CD4-positive, alpha-beta T cell treated with Interleukin-15 for 1 hour (primary cell): ENCODE results near the gene IDH3A.

Source experiments
- DNase-seq: peaks from one replicate; pipeline ENCODE4 v3.0.0-alpha.2; 2020

IDH3A gene

DNA sequence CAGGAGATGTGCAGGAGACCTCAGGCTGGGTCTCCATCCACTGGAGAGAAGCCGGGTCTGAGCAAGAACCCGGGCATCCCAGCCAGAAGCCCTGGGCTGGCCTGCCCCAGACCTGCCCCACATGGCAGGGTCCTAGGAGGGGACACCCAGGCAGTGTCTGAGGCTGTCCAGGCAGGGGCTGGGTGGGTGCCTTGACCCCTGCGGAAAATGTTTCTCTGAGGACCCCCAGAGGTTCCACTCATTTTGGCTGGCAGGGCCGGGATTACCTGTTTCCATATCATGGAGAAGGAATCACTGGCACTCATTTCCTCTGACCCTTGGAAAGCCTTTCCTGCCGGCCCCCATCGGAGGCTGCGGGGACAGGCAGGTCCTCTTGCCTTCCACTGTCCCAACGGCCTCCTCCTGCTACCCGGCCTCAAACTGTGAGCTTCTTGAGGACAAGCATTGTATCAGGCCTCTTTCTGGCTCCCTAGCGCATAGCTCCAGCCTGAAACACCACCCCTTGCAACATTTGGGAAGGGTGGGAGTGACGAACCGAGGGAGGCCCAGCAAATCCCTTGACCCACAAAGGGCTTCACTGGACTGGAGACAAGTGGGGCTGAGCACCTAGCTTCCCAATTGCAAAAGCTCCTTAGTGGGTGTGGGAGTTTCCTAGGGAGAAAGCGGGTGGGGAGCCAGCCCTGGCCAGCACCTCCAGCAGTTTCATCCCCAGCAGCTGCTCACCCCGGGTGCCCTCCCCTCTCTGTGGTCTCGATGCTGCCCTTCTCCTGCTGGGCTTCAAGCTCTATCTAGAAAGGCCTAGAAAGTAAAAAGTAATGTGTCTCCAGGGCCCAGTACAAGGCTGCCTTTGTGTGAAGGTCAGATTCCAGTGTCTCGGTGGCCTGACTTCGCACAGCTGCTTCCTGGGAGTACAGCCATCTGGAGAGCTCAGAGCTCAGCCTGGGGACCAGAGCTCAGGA is 55.5 kb downstream of the IDH3A start:
- no peak for DNase-seq

DNA sequence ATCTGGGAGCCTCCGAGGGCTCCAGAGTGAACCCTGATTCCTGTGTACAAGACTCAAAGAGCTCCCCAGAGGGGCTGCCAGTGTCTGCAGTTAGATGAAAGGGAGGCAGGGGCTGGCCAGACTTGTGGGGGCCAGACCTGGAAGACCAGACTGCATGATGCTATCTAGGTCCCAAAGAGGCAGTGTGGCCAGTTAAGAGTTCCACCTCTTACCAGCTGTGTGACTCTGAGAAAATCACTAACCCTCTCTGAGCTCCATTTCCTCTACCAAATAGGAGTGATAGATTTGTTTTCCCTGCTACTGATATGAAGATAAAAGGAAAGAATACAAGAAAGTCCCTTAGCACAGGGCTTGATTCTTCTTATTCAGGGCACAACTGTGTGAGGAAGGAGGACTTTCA is 56.2 kb downstream of the IDH3A start:
- no peak for DNase-seq

DNA sequence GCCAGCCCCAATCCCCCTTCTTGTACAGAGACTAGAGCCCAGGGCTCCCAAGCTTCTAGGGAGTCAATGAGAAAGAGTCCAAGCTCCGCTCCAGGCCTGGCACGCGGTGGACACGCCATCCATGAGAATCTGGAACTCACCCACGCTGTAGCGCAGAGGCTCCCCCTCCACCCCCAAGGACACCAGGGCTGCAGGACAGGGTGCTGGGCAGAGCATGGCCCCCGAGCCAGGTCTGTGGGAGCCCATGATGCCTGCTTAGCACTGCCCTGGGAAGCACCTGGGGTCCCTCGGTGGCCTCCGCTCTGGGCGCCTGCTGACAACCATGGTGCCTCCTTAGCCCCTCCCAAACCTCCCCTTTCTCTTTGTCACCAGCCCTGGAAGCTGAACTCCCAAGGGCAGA is 56.7 kb downstream of the IDH3A start:
- no peak for DNase-seq

DNA sequence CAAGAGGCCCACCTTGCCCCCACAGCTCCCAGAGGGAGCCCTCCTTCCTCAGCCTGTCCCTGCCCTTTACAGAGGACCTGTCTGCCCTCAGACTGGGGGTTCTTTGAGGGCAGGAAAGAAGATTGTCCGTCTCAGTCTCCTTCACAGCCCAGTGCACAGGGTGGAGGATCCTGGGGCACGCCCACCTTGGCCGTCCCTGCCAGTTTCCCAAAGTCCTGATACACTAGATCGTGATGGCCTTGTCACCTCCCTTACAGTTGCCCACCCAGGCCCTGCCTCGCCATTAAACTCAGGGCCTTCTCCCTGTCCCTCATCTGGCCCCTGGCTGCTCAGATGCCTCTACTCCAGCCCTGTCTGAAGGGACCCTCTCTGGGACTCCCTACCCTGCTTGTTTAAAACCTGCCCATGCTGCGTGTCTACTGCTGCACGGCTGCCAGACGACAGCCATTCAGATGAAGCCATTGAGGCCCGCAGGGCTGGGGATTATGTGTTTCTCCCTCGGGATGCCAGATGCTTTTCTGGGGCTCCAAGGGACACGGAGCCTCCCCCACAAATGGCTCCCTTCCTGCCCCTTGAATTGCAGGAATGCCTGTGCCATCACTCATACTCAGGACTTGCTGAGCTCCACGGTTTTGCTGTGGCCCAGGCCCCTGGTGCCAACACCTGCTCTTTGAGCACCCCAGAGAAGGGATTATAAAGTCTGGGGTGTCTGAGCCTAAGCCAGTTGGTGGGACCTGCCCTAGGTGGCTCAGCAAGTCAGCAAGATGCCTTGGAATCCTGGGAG is 57.4 kb downstream of the IDH3A start:
- DNase-seq = no peak

DNA sequence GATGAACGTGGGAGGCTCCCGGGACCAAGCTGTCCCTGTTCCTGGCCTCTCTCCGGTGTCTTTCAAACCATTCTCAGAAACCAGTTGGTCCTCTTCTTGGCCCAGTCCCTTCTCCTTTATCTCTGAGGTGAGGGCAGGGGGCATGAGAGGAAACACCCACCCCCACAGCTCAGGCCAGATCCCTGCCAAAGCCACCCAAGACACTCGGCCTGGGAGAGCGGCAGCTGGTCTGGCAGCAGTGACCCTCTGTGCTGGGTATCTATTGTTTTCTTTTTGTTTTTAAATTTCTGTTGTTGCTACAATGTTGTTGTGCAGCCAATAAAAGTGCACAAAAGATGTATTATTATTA is 57.9 kb downstream of the IDH3A start:
- no peak for DNase-seq

DNA sequence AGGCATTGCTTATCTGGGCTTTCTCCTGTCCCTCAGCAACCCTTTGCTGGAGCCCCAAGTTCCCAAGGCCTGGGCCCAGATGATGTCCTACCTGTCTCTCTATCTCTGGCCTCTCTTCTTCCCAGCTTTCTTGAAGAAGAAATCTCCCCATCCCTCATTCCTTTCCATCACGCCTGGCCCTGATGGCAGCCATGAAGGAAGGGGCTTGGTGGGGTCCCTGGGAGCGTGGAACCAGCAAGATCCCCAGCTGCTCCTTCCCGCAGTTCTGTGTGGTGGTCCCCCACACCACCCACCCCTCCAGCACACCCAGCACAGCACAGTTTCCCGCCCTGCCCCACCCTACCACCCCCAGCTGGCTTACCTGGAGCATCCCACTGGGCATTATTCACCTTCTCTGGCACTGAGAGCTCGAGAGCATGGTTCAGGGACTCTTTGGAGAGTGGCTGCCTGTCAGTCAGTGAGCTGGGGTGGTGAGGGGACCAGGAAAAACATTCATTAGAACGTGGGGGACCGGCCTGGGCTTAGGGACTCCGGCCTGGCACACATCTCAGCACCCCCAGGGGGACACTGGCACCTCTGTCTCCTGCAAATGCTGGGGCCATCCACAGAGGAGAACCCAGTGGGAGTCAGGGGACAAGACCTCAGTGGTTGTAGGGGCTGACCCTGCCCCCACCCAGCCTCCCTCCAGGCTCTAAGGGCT is 58.6 kb downstream of the IDH3A start:
- DNase-seq = no peak

DNA sequence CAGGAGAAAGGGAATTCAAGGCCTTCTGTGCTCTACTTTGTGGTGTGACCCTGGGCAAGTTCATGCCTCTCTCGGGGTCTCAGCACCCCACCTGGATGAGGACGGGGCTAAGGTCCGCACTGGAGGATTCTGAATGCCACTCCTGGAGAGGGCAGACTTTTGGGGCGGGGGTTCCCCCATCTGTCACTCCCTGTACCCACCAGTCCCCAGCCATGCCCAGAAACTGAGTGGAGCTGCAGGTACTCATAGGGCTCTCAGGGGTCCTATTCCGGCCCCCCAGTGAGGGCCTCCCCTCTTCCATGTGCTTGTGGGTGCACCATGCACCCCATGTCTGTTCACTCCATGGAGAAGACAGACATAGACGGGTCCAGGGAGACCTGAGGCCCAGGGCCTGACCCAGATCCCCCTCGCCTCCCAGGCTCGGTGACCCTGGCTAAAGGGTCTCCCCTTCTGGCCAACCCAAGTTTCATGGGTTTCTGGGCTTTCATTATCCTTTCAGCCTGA is 59.2 kb downstream of the IDH3A start:
- no peak for DNase-seq

DNA sequence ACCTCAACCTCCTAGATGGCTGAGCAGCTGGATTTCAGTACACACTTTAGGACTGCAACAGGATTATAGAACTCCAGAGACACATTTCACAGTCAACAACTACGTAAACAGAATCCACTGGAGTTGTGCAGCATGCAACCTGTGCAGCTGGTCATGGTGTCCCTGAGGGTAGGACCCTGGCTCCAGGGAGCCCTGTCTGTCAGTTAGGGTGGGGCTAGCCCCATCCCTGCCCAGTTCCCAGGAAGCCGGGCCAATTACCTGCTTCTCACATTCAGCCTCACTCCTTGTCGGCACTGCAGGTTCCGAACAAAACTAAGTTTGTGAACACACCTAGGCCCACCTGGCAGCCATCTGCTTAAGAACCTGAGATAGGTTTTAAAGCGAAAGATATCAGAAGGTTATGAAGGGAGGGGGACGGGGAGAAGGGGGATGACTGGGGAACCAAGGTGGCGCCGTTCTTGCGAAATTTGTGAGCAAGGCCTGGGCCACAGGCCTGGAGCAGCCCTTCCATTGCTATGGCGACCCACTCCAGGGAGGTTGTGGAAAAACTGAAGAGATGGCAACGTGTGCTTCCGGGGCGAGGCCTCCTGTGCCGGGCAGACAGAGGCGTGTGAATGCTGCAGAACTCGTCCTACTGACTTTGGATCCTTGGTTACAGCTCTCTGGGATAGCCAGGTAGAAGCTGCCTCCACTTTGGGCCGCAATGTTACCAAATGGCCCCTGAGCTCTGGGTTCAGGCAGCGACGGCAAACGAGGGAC is 59.9 kb downstream of the IDH3A start:
- no peak for DNase-seq

DNA sequence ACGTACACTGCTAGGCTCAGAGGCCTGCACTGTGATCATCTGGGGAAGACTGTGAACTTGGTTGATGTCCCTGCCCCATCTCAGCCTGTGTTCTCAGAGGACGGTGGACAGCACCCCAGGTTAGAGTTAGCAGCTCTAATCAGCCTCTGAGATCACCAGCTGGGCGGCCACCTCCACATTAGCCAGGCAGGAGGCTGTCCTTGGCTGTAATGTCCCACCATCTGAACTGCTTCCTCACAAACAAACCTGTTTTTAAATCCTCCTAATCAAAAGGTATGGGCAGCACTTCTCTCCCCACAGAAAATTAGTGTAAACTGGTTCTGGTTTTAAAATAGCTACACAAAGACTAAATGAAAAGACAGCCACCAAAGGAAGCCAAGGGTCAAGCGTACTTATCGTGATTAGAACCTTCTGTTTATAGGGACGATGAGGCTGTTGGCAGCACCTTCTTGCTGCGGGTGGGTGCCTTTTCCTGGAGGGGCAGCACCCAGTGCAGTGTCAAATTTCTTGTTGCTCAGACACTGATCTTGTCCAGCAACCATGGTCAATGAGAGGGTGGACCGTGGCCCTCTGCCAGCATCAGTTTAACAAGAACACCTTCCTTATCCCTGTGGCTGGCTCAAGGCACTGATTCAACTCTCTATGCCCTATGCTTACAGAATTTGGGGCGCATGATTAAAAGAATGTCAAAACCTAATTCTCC is 60.6 kb downstream of the IDH3A start:
- DNase-seq = no peak

DNA sequence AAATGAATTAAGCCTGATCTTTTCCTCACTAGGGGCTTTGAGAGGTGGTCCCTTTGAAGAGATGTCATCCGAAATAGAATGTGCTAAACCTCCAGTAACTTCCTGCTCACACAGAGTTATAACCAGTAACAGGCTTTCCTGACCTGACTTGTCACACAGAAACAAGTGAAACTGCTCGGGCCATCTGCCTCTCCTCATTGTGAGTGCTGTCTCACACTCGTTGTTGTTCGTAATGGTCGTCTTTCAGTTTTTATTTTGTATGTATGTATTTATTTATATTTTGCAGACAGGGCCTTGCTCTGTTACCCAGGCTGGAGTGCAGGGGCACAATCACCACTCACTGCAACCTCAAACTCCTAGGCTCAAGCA is 61.2 kb downstream of the IDH3A start:
- no peak for DNase-seq

DNA sequence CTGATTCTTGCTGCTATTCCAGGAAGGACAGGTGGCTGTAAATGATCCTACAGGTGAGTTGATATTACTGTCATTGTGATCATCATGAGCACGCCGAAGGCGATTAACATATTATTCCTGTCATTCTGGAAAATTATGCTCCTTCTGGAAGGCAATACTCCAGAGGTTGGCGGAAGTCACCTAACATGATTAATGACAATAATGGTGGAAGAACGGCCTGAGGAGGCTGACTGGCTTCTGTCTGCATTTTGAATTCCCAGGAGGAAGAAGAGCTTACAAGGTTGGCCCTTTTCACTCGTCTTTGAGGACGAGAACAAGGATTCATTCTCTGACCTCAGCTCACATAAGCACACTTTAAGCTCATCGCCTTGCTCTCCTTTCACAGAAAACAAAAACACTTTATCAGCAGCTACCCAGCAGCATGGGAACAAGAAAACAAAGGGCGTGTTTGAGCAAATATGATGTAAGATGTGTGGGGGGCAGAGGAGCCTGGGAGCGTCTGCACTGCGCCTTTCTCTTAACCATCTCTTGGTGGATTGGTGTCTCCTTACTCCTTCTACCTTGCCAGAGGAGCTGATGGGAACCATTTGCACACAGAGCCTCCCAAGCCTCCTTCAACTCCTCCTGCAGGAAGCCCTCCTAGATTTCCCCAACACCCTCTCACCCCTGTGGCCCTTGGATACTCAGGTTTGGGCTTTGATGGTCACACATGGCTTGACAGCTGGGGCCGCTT is 62.2 kb downstream of the IDH3A start:
- no peak for DNase-seq

DNA sequence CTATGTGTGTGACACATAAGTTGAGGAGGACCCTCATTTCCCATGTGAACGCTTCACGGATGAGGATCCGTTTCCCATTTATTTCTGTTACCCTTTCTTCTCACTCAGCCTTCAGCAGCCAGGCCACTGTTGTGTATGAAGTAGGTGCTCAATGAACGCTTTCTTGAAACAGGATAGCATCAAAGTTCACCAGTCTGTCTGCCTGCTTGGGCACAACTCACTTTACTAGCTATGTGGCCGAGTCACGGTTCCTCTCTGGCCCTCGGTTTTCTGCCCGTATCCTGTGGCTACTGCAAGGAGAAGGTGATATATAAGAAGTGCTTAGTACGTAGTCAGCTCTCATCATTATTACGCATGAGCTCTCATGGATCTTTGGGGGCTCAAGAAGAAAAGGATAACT is 62.8 kb downstream of the IDH3A start:
- DNase-seq = no peak

DNA sequence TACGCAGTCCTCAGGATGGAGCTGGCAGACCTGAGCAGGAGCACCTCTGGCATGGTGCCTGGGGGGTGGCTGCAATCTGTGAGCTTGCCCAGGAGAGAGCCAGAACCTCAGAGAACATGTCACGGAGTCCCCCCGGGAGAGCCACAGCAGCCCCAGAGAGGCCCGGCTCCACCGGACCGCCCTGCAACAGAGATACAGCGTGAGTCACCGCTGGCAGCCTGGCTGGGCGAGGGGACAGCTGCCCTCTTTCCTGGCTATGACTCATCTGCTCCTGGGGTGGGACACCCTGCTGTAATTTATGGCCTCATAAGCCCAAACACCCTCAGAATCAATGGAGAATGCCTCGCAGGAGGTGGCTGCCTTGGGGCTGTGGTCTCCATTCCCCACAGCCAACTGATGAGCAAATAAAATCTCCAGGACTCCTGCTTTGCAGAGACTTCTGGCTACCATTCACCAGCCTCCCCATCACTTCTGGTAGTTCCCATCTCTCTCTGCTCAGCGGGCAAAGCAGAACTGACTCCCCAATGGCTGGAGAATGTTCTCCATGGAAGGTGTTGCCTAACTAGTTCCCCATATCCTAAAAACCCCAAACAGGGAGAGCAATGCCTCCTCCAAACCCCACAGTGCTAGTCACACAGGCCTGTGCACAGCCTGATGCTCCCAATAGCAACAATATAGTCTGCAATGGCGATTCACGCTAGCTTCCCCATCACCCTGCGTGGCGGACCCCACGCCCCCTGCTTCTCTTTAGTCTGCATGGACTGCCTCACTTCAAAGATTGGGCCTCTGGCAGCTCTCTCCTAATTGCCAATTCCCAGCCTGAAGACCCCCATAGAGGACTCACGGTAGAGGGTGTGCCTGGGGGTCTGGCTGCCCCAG is 63.6 kb downstream of the IDH3A start:
- no peak for DNase-seq

DNA sequence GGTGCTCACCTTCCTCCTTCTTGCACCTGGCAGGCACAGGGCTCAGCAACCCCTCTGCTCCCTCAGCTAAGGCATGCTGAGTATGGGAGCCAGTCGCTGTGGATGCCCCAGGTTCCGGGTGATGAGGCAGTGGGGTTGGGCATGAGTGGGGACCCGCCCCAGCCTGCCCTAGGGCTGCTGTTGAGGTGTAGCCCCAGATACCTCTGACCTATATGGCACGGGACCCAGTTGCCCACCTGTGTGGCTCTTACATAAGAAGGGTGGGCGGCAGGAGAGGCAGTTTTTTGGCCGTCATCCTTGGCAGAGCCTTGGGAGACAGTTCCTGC is 64.2 kb downstream of the IDH3A start:
- DNase-seq = no peak

DNA sequence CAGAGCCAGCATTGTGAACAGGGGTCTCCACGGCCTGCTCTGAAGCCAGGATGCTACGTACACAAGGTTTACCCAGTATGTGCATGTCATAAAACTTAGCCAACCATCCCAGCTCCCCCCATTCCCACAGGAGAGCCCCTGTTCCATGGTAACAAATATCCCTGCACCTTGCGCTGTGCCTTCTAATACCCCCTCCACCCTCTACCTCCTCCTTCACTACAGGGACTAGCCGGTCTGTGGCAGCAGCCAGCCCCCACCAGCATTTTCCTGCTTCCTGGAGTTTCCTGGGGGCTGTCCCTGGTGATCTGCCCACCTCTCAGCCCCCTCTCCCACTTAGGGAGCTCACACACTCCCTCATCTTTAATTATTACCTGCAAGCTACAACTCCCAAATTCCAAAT is 64.8 kb downstream of the IDH3A start:
- no peak for DNase-seq

DNA sequence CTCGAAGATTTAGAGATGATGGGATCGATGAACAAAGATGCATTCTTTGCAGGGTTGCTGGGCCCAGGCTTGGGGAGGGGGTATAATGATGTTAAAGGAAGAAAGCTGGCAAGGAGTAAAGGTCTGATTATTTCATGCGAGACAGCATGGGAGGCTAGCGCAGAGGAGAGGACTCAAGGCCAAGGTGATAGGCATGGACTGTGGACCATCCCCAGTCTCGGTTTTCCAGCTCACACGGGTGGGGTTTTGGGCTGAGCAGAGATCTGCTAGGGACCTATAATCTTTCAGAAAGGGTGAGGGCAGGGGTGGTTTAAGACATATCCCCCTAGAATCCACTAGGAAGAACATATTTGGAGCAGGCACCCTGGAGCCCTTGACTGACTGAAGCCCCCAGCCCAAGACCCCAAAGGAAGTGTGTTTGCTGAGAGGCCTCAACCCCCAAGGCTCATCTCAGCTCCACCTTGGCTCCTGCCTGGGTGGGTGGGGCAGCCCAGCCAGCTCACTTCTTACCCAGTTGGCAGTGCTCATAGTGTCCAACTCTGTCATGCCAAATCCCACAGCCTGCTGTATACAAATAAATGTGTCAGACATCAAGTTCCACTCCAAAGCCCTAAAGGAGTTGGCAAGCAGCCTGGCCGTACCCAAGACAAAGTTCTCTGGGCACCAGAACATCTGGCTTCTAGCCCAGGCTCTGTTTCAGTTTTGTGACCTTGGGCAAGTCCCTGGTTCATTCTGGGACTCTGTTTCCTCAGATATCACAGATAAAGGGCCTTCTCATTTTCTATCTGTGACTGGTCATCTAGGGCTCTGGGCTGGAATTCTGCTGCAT is 67.3 kb downstream of the IDH3A start:
- DNase-seq = no peak

DNA sequence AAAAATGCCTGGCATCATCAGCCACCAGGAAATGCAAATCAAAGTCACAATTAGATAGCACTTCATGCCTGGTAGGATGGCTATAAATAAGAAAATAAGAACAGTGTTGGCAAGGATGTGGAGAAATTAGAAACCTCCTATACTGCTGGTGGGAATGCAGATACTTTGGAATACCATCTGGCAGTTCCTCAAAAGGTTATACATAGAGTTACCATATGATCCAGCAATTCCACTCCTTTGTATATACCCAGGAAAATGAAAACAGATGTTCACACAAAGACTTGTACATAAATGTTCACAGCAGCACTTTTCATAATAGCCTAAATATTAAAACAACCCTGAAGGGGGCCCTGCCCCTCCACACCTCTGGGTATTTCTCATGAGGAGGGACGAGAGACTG is 71.6 kb downstream of the IDH3A start:
- no peak for DNase-seq
